A673 (cell line): ENCODE results near the gene TRAF7. TPM values are rescaled to one million over a fixed set of nuclear protein-coding genes. Genes with fewer than 3 reads are reported as not detected.

Source experiments
- BruUV-seq: library from RNA; stranded (reverse); fragments of 400-500 nt; replicated peaks from 2 replicates; lab custom pipeline; 2021; lab: Mats Ljungman, UMichigan
- CTCF ChIA-PET: fragments of 300-600 bp; sonication (Branson Sonifier 250); formaldehyde crosslinking; loops from one replicate; lab custom pipeline; 2022; ENCODE audit warnings: antibody characterized with exemption; lab: Charles Lee
- POLR2A ChIA-PET: fragments of 300-600 bp; sonication (Branson Sonifier 250); formaldehyde crosslinking; loops from one replicate; lab custom pipeline; 2022; ENCODE audit warnings: antibody characterized with exemption; ENCODE audit not compliant: low non-redundant PET; lab: Charles Lee
- DNase-seq: peaks from one replicate; pipeline ENCODE4 v3.0.0-alpha.2; 2015; ENCODE audit warnings: low spot score
- H3K27ac ChIP-seq: fragments of 200-600 bp; sonication (generic); 2 replicates; pipeline ENCODE4 v1.5.1; 2016; ENCODE audit warnings: mixed run types, low read depth, mild to moderate bottlenecking, mixed read lengths, antibody characterized with exemption, low read length; ENCODE audit not compliant: poor library complexity, severe bottlenecking
- H3K27me3 ChIP-seq: fragments of 200-600 bp; sonication (generic); replicated peaks from 2 replicates; pipeline ENCODE4 v1.6.1; 2017; ENCODE audit warnings: mixed run types, low read depth, mild to moderate bottlenecking, mixed read lengths, antibody characterized with exemption, low read length; ENCODE audit not compliant: insufficient read depth, poor library complexity
- H3K36me3 ChIP-seq: fragments of 200-600 bp; sonication (generic); 2 replicates; pipeline ENCODE4 v1.6.1; 2016; ENCODE audit warnings: mixed run types, mild to moderate bottlenecking, mixed read lengths, antibody characterized with exemption, low read length; ENCODE audit not compliant: insufficient read depth, poor library complexity, severe bottlenecking
- H3K4me1 ChIP-seq: fragments of 200-600 bp; sonication (generic); 2 replicates; pipeline ENCODE4 v1.6.1; 2017; ENCODE audit warnings: mixed run types, mild to moderate bottlenecking, mixed read lengths, antibody characterized with exemption, low read length; ENCODE audit not compliant: insufficient read depth, poor library complexity, severe bottlenecking
- H3K4me3 ChIP-seq: fragments of 200-600 bp; sonication (generic); 2 replicates; pipeline ENCODE4 v1.5.1; 2016; ENCODE audit warnings: low read depth, mixed run types, mild to moderate bottlenecking, mixed read lengths, low read length; ENCODE audit not compliant: poor library complexity, severe bottlenecking
- H3K9me3 ChIP-seq: fragments of 200-600 bp; sonication (generic); 2 replicates; pipeline ENCODE4 v1.6.1; 2016; ENCODE audit warnings: mixed run types, low read depth, mild to moderate bottlenecking, mixed read lengths, antibody characterized with exemption, low read length; ENCODE audit not compliant: poor library complexity, severe bottlenecking
- CTCF ChIP-seq: fragments of 300-800, 200-600 bp; sonication (generic); conservative IDR thresholded peaks from 2 replicates; pipeline ENCODE4 v1.5.1; 2017; ENCODE audit warnings: low read depth, mild to moderate bottlenecking, antibody characterized with exemption, low read length, moderate library complexity, mixed read lengths
- EZH2 ChIP-seq: fragments of 200-600 bp; sonication (generic); IDR thresholded peaks from 2 replicates; pipeline ENCODE4 v1.6.1; 2017; ENCODE audit warnings: borderline replicate concordance, low read depth, mild to moderate bottlenecking, mixed read lengths, antibody characterized with exemption, low read length; ENCODE audit not compliant: poor library complexity, severe bottlenecking
- intact Hi-C: fragments of 100-400 bp; cut with micrococcal nuclease; formaldehyde crosslinking; loops from one replicate; pipeline ENCODE4 v1.10.0; 2022; ENCODE audit not compliant: unreplicated experiment
- total RNA-seq: library from RNA; stranded (reverse); gene quantifications from 2 replicates; pipeline ENCODE4 v1.2.3, GENCODE V29; 2021

Gene TRAF7
- total RNA-seq, 1 experiment from 2014 or later: 96.7 TPM

GRCh38 chr16:2211923-2212347 lies 56.4 kb downstream of the TRAF7 start:
- H3K9me3 ChIP-seq: no peaks in the 10 kb centered on the region
- H3K4me3 ChIP-seq: no peak overlapping the region
- ChIA-PET CTCF (no interaction called here), POLR2A (no interaction called here)
- H3K4me1 ChIP-seq: peaks cover 13% of the 10 kb centered on the region
- no TSS peak for BruUV-seq
- TF ChIP-seq EZH2: no peak
- no peak for TF ChIP-seq CTCF
- intact Hi-C loops: loop anchor here (10.0 kb wide), 1 partner anchor 207 kb away; the partner anchor contains the start of gene ZNF598
- no peak for DNase-seq
- H3K27me3 ChIP-seq: no peaks in the 10 kb centered on the region
- peaks cover 27% of the 10 kb centered on the region for H3K36me3 ChIP-seq
- H3K27ac ChIP-seq: no peak overlapping the region

GRCh38 chr16:2212362-2213324 lies 57.1 kb downstream of the TRAF7 start:
- CTCF ChIA-PET: no interaction called here
- H3K4me1 ChIP-seq: peaks cover 11% of the 10 kb centered on the region
- POLR2A ChIA-PET: no interaction called here

More at GRCh38 chr16:2212362-2213324, 57.1 kb downstream of the TRAF7 start:
- Histone ChIP-seq H3K27me3 (no peaks in the 10 kb centered on the region), H3K9me3 (no peaks in the 10 kb centered on the region), H3K4me3 (peak overlapping the region; percentile 91), H3K36me3 (peaks cover 20% of the 10 kb centered on the region), H3K27ac (no peak overlapping the region)
- intact Hi-C loops: loop anchor here (10.0 kb wide), 1 partner anchor 208 kb away; the partner anchor contains the start of gene ZNF598
- no peak for DNase-seq
- TF ChIP-seq EZH2: no peak
- TF ChIP-seq CTCF: no peak
- TSS peak; percentile 56 for BruUV-seq
